GM18505 (cell line): ENCODE data around the gene TCF25.
"Not testable (repeated sequence)": the region's sequence is repeated elsewhere in the genome, so short reads cannot be mapped to it uniquely, and the experiment has no call there.

ENCODE experiments used
- ATAC-seq: cut with Tn5 transposase; IDR thresholded peaks from one replicate; pipeline ENCODE4 v1.9.1; 2021; ENCODE audit not compliant: unreplicated experiment
- POLR2A ChIP-seq: IDR thresholded peaks from 4 replicates; pipeline ENCODE4 v1.6.1; 2011; ENCODE audit warnings: borderline replicate concordance; ENCODE audit not compliant: insufficient read depth, insufficient read length; ENCODE audit errors: extremely low read depth

Gene TCF25

GRCh38 chr16:89855986-89856385 lies 17.4 kb upstream of the TCF25 start:
- no peak for ATAC-seq
- no peak for TF ChIP-seq POLR2A

GRCh38 chr16:89858973-89859614 lies 14.3 kb upstream of the TCF25 start:
- no peak for TF ChIP-seq POLR2A
- ATAC-seq: no peak

GRCh38 chr16:89859615-89860007 lies 13.8 kb upstream of the TCF25 start:
- TF ChIP-seq POLR2A: no peak

GRCh38 chr16:89860747-89861304 lies 12.6 kb upstream of the TCF25 start:
- ATAC-seq: peak; percentile 40
- TF ChIP-seq POLR2A: no peak

More at GRCh38 chr16:89859615-89860007, 13.8 kb upstream of the TCF25 start:
- no peak for ATAC-seq

- TF ChIP-seq POLR2A: no peak
- ATAC-seq: no peak
These were observed 11.7 kb upstream of the TCF25 start for GRCh38 chr16:89861648-89862047.

GRCh38 chr16:89862732-89863131 lies 10.7 kb upstream of the TCF25 start:
- ATAC-seq: no peak
- no peak for TF ChIP-seq POLR2A

GRCh38 chr16:89863741-89864526 lies 9.5 kb upstream of the TCF25 start:
- peak; percentile 38 for TF ChIP-seq POLR2A
- ATAC-seq: no peak

GRCh38 chr16:89864527-89864820 lies 8.9 kb upstream of the TCF25 start:
- no peak for ATAC-seq
- no peak for TF ChIP-seq POLR2A

GRCh38 chr16:89867918-89868317 lies 5.5 kb upstream of the TCF25 start:
- ATAC-seq: no peak
- no peak for TF ChIP-seq POLR2A

- TF ChIP-seq POLR2A: no peak
- no peak for ATAC-seq
These were observed 3.5 kb upstream of the TCF25 start for GRCh38 chr16:89869911-89870310.

- no peak for ATAC-seq
- TF ChIP-seq POLR2A: no peak
These were observed 3.0 kb upstream of the TCF25 start for GRCh38 chr16:89870440-89870839.

- ATAC-seq: no peak
- TF ChIP-seq POLR2A: no peak
These were observed 1.5 kb upstream of the TCF25 start for GRCh38 chr16:89871895-89872294.

- peak; percentile 33 for TF ChIP-seq POLR2A
- ATAC-seq: peak; percentile 71
These were observed 739 bp downstream of the TCF25 start for GRCh38 chr16:89873972-89874689.

- ATAC-seq: not testable (repeated sequence)
These were observed 5.7 kb downstream of the TCF25 start for GRCh38 chr16:89879123-89879522.
